ENCODE data around the gene IGF1R. TPM values are rescaled to one million over a fixed set of nuclear protein-coding genes. Genes with fewer than 3 reads are reported as not detected.

Gene IGF1R
- total RNA-seq, 1 experiment from 2014 or later = 125 TPM

DNA sequence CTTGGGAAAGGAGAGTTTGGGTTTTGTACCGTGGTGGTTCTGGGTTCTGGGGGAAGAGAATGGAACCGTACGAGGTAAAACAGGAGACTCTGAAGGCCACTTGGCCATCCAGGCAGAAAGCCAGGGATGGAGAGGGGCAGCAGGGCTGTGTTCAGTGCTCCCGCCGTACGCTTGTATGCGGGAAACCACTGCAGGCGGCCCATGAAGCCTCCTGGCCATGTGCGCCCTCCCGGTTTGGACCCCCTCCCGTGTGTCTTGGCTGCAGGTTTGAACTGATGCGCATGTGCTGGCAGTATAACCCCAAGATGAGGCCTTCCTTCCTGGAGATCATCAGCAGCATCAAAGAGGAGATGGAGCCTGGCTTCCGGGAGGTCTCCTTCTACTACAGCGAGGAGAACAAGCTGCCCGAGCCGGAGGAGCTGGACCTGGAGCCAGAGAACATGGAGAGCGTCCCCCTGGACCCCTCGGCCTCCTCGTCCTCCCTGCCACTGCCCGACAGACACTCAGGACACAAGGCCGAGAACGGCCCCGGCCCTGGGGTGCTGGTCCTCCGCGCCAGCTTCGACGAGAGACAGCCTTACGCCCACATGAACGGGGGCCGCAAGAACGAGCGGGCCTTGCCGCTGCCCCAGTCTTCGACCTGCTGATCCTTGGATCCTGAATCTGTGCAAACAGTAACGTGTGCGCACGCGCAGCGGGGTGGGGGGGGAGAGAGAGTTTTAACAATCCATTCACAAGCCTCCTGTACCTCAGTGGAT lies 308.6 kb downstream of the IGF1R start:
- no peaks in the 10 kb centered on the region for H3K4me1 Mint-ChIP-seq
- TF ChIP-seq NFATC4 (CRISPR knock-in tag; IDR thresholded peaks at IDR 0.05) (no peak), TP53 (CRISPR knock-in tag; IDR thresholded peaks at IDR 0.05) (no peak), ZNF423 (CRISPR knock-in tag; IDR thresholded peaks at IDR 0.05) (no peak), RORB (CRISPR knock-in tag; IDR thresholded peaks at IDR 0.05) (no peak), ARID4B (CRISPR knock-in tag; IDR thresholded peaks at IDR 0.05; ENCODE audit: borderline replicate concordance) (no peak), ERG (CRISPR knock-in tag; IDR thresholded peaks at IDR 0.05) (no peak), CBFB (CRISPR knock-in tag; IDR thresholded peaks at IDR 0.05; ENCODE audit: low read depth) (no peak), FOXP4 (CRISPR knock-in tag; IDR thresholded peaks at IDR 0.05) (no peak), IRF1 (CRISPR knock-in tag; IDR thresholded peaks at IDR 0.05) (no peak), SOX15 (CRISPR knock-in tag; IDR thresholded peaks at IDR 0.05) (no peak), IRF2 (CRISPR knock-in tag; IDR thresholded peaks at IDR 0.05; ENCODE audit: borderline replicate concordance, low read depth) (no peak), ZMAT4 (CRISPR knock-in tag; IDR thresholded peaks at IDR 0.05) (no peak), ZNF232 (CRISPR knock-in tag; IDR thresholded peaks at IDR 0.05) (no peak), PREB (CRISPR knock-in tag; IDR thresholded peaks at IDR 0.05; ENCODE audit: borderline replicate concordance) (no peak)
- TF ChIP-seq, protein P1, sequence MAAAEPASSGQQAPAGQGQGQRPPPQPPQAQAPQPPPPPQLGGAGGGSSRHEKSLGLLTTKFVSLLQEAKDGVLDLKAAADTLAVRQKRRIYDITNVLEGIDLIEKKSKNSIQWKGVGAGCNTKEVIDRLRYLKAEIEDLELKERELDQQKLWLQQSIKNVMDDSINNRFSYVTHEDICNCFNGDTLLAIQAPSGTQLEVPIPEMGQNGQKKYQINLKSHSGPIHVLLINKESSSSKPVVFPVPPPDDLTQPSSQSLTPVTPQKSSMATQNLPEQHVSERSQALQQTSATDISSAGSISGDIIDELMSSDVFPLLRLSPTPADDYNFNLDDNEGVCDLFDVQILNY (CRISPR knock-in tag; IDR thresholded peaks at IDR 0.05) = no peak
- H3K36me3 Mint-ChIP-seq = peaks cover 52% of the 10 kb centered on the region
- no peaks in the 10 kb centered on the region for H3K27me3 Mint-ChIP-seq (ENCODE audit: low read depth)
- ATAC-seq = no peak
- ChIA-PET POLR2A (no interaction called here), CTCF (interaction anchor here (0.6 kb wide), 1 partner anchor 79 kb away, joined by 3 read pairs; no protein-coding TSS in a partner anchor)
- DNase-seq (ENCODE audit: low spot score) = no peak
- no peak overlapping the region for H3K4me3 Mint-ChIP-seq
- peaks cover 9% of the 10 kb centered on the region for H3K9me3 Mint-ChIP-seq
- no peak overlapping the region for H3K27ac Mint-ChIP-seq

Data from WTC11 (cell line).